DMS79 treated with DMSO at 0.1 percent for 48 hours (cell line): ENCODE measurements around the gene CTIF.
A peak's percentile ranks its signal among the peaks of the same experiment; 100 is the strongest.

Experiments used
- DNase-seq: peaks from one replicate; lab custom pipeline; 2025; lab: John Stamatoyannopoulos, UW

Gene CTIF

DNA sequence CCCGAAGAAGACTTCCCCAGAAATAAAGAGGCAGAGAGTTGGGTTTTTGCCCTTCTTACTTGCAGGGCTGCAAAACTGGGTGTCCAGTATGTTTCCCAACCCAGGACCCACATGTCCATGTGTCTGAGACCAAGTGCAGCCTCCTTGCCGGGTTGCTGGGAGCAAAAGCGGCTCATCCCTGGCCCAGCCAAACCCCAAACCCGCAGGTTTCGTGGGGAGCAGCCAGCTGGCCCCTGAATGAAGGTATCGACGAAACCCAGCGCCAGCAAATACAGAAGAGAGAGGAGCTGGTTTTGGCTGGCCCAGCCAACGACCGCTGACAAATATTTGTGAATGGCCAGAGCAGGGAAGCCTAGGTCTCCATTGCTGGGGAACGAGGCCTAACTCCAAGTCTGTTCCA is 214.9 kb downstream of the CTIF start:
- DNase-seq, result no peak

DNA sequence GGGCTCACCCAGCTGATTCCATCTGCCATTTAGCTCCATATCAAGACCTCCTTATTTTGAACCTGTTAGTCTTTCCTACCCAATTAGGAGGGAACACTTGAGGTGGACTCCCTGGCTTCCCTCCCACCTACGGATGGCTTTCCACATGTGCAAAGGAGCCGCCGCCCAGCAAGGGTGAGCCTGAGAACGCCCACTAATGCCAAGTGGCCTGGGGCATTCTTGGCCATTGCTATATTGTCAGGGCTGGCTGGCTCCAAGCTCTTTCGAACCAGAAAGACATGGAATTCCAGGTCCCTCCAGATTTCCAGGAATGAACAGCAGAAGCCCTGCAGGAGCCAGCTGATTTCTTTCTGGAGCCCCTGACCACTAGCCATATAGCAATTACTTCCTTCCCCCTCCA is 215.7 kb downstream of the CTIF start:
- no peak for DNase-seq

DNA sequence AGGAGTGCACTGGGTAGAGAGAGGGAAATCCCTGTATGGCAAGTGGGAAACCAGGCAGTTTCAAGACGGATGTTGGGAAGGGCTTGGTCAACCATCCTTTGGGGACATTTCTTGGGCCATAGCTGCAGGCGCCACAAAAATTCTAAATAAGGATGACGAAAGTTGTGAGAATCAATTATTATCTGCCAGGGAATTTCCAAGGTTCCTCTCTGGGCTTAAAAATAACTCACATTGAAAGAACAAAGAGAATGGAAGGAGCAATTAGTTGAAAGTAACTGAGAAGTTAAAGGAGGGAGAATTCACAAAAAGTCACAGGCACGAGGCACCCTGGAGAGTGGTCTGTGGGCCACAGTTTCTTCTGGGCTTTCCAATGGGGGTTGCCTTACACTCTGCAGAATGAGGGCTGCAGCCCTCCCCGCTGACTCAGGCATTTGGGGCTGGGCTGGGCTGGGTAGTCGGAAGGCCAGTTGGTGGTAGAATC is 216.2 kb downstream of the CTIF start:
- no peak for DNase-seq

DNA sequence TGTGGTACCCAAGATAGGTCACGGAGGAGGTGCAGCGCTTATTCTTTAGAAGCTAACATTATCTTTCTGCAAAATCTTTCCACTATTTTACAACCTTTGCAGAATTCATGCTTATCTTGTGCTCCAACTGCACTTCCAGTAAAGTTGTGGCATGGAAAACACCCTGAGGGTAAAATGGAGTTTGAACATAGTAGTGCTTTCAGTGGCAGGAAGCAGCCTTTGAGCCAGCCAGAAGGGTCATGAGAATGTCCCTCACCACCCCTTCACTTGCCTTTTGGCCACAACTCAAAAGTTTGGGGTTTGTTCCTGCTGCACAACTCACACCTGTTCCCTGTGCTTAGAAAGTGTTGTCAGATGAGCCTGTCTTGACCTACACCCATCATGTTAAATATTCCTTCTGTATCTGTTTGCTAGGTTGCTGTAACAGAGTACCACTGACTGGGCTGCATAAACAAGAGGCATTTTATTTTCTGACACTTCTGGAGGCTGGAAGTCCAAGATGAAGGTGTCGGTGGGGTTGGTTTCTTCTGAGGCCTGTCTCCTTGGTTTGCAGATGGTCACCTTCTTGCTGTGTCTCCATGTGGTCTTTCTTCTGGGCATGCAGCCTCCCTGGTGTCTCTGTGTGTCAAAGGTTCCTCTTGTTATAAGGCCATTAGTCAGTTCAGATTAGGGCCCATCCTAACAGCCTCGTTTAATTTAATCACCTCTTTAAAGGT is 217.8 kb downstream of the CTIF start:
- DNase-seq, result no peak

DNA sequence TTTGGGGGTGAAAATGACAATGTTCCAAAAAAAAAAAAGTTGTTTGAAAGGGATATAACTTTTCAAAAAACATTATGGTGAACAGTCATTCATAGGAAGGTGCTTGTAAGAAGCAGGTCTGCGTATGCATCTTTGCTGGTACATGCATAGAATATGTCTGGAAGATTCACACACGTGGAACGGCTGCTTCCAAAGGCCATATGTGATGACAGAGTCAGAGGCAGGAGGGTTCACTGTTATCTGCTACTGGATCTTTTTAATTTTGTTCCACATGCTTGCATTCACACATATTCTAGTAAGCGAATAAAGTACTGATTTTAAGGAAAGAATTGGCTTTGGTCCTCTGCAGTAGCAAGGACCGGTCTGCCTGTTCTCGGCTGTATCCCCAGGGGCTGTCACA is 218.5 kb downstream of the CTIF start:
- no peak for DNase-seq

DNA sequence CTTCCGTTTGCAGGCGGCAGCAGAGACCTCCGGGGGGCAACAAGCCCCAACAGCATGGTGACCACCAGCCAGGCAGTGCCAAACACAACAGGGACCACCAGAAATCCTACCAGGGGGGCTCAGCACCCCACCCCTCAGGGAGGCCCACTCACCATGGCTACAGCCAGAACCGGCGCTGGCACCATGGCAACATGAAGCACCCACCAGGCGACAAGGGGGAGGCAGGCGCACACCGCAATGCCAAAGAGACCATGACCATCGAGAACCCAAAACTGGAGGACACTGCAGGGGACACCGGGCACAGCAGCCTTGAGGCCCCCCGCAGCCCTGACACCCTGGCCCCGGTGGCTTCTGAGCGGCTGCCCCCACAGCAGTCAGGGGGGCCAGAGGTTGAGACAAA is 219.1 kb downstream of the CTIF start:
- no peak for DNase-seq

DNA sequence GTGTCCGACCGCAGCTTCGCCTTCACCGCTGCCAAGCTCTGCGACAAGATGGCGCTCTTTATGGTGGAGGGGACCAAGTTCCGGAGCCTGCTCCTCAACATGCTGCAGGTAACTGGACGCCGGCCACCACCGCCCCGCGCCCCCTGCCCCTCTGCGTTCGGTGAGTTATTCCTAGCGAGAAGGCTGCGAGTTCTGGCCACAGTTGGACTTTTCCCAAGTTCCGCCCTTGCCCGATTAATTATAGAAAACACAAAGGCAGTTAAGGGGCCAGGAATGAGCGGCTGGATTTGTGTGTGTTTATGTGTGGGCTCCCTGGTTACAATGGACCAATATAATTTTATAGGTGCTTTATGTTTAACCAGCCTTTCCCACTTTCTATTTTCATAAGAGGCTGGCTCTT is 222.8 kb downstream of the CTIF start:
- DNase-seq, result no peak

DNA sequence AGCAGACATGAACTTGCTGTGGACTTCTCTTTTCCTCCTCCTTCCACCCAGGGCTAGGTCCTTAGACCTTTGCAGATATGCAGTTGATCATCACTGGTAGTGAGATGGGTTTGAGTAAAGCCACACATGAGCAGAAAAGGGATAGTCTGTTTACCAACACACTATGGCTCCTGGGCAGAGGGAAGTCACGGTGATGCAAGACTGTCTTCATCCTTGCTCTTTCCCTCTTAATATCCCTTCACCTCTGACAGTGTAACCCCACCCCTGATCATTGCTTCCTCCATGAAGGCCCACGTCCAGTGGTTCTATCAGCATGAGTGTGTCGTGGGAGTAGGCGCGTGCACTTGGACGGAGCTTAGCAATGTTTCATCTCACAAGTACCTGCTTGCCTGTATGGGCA is 223.2 kb downstream of the CTIF start:
- no peak for DNase-seq

DNA sequence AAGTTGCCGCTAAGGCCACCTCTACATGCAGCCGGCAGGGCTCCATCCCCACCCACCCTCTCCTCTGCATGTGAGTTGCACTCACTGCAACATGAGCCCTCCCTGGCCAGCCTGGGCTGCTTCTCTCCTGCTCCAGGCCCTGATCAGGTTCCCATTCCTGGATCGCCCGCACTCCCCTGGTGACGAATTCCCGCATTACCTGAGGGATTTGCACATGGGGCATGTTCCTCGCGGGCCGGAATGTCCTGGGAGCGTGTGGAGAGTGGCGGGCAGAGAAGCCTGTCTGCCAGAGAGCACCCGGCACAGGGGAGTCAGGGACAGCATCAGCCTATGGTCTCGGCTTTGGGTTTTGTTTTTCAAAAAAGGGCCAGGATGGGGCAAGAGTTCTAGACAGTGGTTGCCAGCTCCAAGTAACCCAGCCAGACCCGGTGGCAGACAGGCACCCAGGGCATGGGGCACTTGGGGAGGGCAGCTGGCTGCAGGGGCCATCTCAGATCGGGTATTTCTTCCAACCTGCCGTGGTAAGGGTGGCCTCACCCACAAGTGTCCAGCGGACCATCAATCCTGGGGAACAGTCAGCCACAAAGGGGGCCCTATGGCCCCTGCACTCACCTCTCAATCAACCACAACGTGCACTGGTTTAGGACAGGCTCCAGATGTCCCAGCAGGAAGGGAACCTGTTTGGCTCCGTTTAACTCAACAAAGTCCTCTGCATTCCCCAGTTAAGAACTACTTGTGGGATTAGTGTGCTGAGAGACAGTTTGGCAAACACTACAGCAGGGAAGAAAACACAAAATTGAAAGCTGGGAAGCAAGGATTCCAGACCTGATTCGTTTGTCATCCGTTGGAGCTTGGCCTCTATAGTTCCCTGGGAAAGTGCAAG is 224.2 kb downstream of the CTIF start:
- no peak for DNase-seq

DNA sequence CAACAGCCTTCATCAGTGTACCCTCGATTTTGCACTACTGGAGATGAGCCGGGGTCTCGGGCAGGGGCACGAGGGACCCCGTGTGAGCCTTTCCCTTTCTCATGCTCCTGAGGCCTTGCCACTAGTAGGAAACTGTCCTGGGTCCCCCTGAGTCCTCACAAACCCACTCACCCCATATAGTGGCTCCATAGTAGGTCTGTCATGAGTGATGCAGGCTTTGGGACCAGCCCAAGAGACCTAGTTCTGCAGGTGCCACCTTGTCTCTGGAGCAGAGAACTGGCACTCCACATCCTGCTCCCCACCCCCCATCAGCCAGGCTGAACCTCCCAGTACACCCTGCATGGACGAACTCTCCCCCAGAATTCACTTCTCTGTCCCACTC is 224.9 kb downstream of the CTIF start:
- no peak for DNase-seq

DNA sequence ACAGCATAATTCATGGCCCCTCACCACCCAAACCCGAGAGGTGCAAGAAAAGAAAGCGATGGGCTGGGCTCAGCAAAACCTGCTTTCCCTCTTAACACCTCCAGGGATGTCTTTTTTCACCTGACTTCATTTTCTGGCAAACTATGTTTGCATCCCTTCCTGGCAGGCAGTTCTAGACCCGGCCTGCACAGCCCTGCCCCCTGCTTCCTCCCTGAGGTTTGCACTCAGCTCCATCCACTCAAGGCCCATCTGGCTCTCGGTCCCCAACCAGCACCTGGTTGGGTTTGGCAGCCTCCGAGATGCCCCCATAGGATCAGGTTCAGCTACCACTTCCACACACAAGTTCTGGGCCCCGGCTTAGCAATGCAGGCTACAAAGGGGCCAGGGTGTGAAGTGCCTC is 226.2 kb downstream of the CTIF start:
- peak; percentile 91 for DNase-seq

DNA sequence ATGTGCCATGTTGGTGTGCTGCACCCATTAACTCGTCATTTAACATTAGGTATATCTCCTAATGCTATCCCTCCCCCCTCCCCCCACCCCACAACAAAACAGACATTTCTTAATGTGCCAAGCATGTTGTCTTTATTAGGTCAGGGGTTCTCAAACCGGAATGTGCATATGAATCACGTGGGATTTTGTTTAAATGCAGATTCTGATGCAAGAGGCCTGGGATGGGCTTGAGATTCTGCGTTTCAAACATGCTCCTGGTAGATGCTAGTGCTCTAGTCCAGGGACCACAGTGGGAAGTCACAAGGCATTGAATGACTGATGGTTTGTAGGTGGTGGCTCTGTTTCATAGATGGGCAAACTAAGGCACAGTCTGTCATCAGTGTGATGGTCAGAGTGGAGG is 227.2 kb downstream of the CTIF start:
- DNase-seq, result no peak

DNA sequence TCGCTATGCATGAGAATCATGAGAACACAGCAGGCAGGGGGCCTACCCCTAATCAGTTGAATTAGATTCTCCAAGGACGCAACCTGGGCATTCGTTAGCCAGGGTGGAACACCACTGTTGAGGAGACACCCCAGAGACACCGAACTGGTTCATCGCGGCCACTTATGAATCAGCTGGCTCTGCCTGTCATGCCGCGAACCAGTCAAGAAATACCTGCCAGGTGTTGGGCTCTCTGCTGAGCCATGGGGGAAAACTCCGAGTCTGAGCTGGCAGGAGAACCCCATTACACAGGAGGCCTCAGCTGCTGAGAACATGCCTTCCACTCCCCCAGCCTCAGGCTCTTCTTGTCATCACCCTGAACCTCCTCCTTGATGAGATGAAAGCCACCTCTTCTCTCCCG is 227.7 kb downstream of the CTIF start:
- no peak for DNase-seq

DNA sequence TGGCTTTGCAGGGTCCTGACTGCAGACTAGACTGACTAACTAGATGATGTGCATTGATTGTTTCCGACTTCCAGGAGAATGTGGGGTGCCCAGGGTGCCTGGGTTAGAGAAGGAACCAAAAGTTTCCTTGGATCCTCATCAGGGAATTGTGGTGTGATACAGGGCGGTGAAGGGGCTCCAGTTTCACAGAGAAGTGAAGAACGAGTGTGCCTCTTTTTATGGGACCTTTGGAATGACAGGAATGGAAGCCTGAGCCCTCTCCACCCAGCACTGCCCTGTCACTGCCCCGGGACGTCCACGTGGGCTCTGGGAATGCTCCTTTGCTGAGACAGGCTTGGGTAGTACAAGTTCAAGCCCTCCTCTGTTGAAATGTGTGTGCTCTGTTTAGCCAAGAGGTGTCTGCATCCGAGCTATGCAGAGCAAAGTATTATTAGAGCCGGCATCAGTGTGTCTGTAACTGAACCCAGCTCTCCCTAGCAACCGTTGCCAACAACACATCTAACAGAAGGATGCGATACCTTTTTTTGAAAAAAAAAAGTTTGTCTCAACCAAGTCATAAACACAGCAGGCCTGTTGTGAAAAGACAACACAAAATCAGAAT is 228.4 kb downstream of the CTIF start:
- peak; percentile 16 for DNase-seq

DNA sequence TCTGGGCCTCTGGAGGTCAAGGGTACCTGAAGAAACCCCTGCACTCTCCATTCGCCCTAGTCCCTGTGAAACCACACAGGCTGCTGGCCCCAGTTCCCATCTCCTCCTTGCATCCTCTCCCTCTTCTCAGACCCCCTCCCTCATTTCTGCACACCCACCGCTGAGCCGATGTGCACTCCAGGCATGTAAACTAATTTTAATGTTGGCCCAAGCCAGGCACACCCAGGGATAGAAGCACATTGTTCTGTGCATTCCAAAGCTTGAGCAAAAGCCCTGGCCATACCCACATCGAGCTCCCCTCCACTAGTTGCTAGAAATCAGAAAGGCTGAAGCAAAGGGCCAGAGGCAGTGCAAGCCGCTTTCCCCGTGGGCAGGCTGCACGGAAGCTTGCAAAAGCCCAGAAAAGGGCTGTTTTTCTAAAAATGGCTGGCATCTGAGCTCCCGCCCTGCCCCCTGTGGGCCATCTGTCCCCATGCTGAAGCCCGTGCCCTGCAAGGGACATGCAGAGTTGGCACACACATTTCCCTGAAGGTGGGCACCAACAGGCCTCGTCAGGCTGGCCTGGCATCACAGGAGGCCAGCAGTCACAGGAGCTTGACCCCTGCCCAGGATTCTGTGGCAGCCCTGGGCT is 230.3 kb downstream of the CTIF start:
- no peak for DNase-seq

DNA sequence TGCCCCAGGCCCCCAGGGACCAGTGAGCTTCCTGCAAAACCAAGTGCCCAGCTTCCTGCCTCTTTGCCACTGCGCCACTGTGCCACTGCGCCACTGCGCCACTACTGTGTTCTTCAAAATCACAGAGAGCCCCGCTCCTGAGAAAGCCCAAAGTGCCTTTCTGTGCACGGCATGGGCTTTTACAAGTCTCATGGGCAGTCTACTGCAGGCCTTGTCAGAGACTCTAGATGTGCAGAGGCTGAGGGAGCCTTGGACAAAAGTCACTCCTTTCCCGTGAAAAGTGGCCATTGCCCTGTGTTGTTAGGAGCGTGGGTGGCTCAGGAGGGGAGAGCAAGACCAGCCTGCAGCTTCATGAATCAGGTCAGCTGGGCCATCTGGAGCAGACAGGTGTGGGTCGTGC is 231.4 kb downstream of the CTIF start:
- no peak for DNase-seq

DNA sequence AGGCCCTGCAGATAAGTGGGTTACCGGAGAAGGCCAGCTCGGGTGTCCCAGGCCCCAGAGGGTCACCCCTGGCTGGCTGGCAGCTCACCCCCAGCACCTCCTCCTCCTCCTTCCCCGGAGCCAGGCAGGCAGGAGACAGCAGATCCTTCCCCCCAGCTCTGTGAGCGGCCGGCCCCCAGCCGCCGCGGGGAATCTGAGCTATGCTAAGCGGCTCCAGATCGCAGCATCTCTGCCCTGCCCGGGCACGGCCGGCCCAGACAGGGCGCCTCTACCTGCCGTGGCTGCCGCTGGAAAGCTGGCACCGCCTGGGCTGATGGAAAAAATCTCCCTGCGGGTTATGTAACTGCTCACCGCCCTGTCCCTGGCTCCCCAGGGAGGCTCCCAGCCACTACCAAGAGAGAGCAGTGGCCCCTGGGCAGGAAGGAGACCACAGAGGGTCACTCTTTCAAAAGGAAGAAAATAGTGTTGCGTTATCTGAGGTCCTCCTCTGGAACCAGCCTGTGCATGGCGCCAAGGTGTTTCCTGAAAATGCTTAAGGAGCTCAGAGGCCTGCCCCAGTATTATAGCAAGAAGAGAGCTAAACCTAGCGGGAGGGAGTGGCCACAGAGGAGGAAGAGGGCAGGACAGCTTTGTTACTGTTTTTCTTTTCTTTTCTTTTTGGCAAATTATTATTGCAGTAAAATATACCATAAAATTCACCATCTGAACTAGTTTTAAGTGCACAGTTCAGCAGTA is 233.0 kb downstream of the CTIF start:
- DNase-seq, result no peak

DNA sequence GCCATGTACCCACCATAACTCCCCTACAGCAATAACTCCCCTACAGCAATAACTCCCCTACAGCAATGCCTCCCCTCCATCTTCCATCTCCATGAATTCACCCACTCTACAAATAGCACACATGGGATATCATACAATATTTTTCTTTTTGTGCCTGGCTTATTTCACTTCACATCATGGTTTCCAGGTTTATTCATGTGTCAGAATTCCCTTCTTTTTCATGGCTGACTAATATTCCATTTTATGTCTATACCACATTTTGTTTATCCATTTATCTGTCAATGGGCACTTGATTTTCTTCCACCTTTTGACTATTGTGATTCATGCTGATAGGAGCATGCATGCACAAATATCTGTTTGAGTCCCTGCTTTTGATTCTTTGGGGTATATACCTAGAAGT is 233.6 kb downstream of the CTIF start:
- no peak for DNase-seq

DNA sequence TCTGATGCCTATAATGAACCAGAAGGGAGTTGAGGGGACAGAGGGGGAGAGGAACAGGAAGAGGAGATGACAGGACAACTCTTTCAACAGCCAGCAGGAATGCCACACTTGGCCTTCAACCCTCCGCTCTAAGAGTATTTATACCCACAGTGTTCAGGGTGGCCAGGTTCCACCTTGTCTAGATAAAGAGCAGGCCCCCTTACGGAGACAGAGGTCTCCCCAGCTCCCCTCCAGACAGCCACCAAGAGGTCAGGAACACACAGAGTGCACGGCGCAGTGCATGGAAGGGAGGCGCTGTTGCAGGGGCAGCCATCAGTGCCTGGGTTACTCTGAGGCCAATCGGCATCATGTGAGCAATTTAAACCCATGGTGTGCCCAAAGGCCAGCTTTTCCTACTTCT is 235.0 kb downstream of the CTIF start:
- DNase-seq, result no peak

DNA sequence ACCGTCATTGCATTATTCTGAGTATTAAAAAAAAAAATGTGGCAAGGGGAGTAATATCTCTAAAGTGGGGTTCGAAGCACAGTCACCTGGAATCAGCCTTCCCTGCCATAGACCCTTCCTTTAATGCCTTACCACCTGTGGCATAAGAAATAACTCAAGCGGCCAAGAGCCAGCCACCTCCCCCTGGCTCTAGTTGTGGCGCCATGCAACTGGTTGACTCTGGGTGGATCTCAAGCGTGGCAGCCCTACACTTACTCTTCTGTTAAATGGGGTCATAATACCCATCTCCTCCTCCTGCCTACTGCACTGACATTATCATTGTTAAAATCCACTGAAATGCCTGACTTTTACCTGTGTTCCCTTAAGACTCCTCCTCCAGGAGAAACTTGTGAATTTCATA is 236.1 kb downstream of the CTIF start:
- DNase-seq, result no peak

DNA sequence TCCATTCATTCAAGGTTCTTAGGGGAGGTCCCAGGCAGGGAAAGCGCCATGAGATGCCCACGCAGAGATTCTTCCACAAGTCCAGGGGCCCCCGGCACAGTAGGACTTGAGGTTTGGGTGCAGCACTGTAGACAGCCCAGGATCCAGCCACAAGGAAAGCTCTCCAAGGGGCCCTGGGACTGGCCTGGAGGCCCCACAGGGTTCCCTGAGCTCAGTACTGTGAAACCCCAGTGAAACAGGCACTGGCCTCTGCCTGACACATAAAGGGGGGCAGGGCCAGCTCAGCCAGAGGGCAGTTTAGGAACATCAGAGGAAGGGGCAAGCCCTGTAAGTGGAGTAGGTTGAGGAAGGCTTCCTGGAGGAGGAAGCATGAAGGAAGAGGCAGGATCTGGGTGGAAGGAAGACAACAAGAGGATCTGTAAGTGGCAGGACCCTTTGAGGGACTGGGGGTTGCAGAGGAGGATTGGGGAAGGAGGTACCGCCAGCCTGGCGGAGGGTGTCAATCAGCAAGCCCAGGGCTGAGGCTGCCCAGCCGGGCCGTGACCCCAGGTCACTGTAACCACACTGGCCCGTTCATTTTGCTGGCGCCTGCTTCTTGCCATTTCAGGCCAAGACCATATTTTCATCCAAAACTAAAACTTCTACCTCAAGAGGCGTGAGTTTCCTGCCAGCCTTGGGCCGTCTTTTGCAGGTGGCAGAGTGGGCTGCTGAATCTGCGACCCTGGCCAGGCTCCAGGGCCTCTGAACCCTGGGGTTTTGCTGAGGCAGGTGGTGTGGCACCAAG is 236.7 kb downstream of the CTIF start:
- DNase-seq, result no peak
